ENCODE data around the gene NUP133. TPM values are rescaled to one million over a fixed set of nuclear protein-coding genes. Genes with fewer than 3 reads are reported as not detected.
"Not testable (repeated sequence)": the region's sequence is repeated elsewhere in the genome, so short reads cannot be mapped to it uniquely, and the experiment has no call there.

The NUP133 gene
- total RNA-seq, 4 donors from 2014 or later, result 26.6 to 58.1 (median 38.8) TPM

DNA sequence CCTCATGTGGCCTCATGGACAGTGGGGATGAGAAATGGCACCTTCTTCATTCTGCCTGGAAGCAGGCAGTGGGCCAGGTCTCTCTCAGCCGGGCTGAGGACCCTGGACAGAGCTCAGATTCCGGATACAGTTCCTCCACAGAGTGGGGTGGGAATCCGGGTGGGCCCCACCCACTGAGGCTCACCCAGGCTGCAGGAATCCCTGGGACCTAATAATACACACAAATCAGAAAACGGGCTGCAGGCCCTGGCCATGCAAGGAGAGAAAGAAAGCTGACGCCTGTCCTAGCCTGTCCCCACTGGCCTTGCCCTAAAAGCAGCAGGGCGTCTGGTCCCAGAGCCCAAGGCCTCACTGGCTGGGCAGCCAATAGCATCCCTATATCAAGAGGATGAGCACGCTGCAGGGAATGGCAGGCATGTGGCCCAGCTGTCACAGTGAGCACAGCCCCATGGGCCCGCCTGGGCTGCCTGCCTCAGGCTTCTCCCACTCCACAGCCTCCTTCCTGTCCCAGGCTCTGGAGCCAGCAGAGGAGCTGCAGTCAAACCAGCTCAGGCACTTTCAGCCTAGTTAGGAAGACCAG is 99.6 kb downstream of the NUP133 start:
- no peaks in the 10 kb centered on the region for H3K9me3 ChIP-seq
- TF ChIP-seq EP300 (IDR thresholded peaks at IDR 0.05), result no peak
- no peak for TF ChIP-seq POLR2A (IDR thresholded peaks at IDR 0.05)
- TF ChIP-seq, protein P1, sequence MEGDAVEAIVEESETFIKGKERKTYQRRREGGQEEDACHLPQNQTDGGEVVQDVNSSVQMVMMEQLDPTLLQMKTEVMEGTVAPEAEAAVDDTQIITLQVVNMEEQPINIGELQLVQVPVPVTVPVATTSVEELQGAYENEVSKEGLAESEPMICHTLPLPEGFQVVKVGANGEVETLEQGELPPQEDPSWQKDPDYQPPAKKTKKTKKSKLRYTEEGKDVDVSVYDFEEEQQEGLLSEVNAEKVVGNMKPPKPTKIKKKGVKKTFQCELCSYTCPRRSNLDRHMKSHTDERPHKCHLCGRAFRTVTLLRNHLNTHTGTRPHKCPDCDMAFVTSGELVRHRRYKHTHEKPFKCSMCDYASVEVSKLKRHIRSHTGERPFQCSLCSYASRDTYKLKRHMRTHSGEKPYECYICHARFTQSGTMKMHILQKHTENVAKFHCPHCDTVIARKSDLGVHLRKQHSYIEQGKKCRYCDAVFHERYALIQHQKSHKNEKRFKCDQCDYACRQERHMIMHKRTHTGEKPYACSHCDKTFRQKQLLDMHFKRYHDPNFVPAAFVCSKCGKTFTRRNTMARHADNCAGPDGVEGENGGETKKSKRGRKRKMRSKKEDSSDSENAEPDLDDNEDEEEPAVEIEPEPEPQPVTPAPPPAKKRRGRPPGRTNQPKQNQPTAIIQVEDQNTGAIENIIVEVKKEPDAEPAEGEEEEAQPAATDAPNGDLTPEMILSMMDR (IDR thresholded peaks at IDR 0.05), result no peak
- no peak for TF ChIP-seq POLR2AphosphoS5 (IDR thresholded peaks at IDR 0.05)
- H3K4me3 ChIP-seq, result no peak overlapping the region
- WGBS, result 60% methylated on average over 2 of the region's 8 CpGs
- DNase-seq (ENCODE audit: low spot score in 2 of 2), result no peak
- peaks cover 65% of the 10 kb centered on the region for H3K27me3 ChIP-seq
- peaks cover 46% of the 10 kb centered on the region for H3K4me1 ChIP-seq
- no peaks in the 10 kb centered on the region for H3K36me3 ChIP-seq
- H3K27ac ChIP-seq, result no peak overlapping the region

- TF ChIP-seq EP300 (IDR thresholded peaks at IDR 0.05), result no peak
- TF ChIP-seq POLR2A (IDR thresholded peaks at IDR 0.05), result no peak
- TF ChIP-seq POLR2AphosphoS5 (IDR thresholded peaks at IDR 0.05), result no peak
- Histone ChIP-seq H3K9me3 (no peaks in the 10 kb centered on the region), H3K27me3 (peaks cover 70% of the 10 kb centered on the region), H3K4me3 (peak overlapping the region; percentile 43), H3K27ac (no peak overlapping the region), H3K4me1 (peaks cover 46% of the 10 kb centered on the region), H3K36me3 (no peaks in the 10 kb centered on the region)
- WGBS, result 9% methylated on average over 56 of the region's 68 CpGs
- DNase-seq (ENCODE audit: low spot score in 2 of 2), result no peak
Measured at GRCh38 chr1:229407206-229408026, 100.7 kb downstream of the NUP133 start.

- DNase-seq (ENCODE audit: low spot score in 2 of 2), result no peak
- no peaks in the 10 kb centered on the region for H3K36me3 ChIP-seq
- 50% methylated on average over 10 of the region's 10 CpGs for WGBS
- H3K4me1 ChIP-seq, result peaks cover 46% of the 10 kb centered on the region
- peak overlapping the region; percentile 43 for H3K4me3 ChIP-seq
- peaks cover 70% of the 10 kb centered on the region for H3K27me3 ChIP-seq
- no peaks in the 10 kb centered on the region for H3K9me3 ChIP-seq
- no peak overlapping the region for H3K27ac ChIP-seq
- TF ChIP-seq EP300 (IDR thresholded peaks at IDR 0.05) (no peak), POLR2A (IDR thresholded peaks at IDR 0.05) (no peak), POLR2AphosphoS5 (IDR thresholded peaks at IDR 0.05) (no peak)
- TF ChIP-seq, protein P1 (IDR thresholded peaks at IDR 0.05), result no peak
Measured at GRCh38 chr1:229406798-229407197, 101.3 kb downstream of the NUP133 start.

DNA sequence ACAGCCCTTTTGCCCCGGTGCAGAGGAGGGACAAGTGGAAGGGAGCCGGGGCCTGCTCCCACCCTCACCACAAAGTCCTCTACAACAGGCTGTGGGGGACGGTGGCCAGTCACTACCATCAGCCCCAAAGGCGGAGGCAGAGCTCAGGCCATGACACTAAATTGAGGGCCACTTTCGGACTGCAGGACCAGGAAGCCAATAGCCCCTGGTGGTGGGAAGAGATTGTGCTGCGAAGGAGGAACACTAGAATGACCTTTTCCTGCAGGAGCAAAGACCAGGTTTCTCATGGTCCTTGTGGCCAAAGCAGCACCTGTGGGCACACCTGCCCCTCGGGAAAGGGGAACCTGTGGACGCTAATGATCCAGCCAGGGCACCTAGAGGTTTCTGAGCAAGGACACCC is 104.6 kb downstream of the NUP133 start:
- no peak for DNase-seq (ENCODE audit: low spot score in 2 of 2)
- WGBS, result 87% methylated on average over 5 of the region's 8 CpGs

GRCh38 chr1:229402993-229403392 is 105.1 kb downstream of the NUP133 start:
- peaks cover 64% of the 10 kb centered on the region for H3K27me3 ChIP-seq
- no peaks in the 10 kb centered on the region for H3K9me3 ChIP-seq
- H3K27ac ChIP-seq, result no peak overlapping the region
- peaks cover 10% of the 10 kb centered on the region for H3K4me1 ChIP-seq
- DNase-seq (ENCODE audit: low spot score in 2 of 2), result no peak
- H3K36me3 ChIP-seq, result no peaks in the 10 kb centered on the region
- WGBS, result 72% methylated on average over 5 of the region's 6 CpGs
- TF ChIP-seq POLR2A (IDR thresholded peaks at IDR 0.05) (no peak), POLR2AphosphoS5 (IDR thresholded peaks at IDR 0.05) (no peak), EP300 (IDR thresholded peaks at IDR 0.05) (no peak)
- TF ChIP-seq, protein P1 (IDR thresholded peaks at IDR 0.05), result no peak
- H3K4me3 ChIP-seq, result no peak overlapping the region

More for the DNA sequence above, 104.6 kb downstream of the NUP133 start:
- H3K27ac ChIP-seq, result no peak overlapping the region
- no peaks in the 10 kb centered on the region for H3K9me3 ChIP-seq
- no peaks in the 10 kb centered on the region for H3K36me3 ChIP-seq
- no peak for TF ChIP-seq POLR2A (IDR thresholded peaks at IDR 0.05)
- TF ChIP-seq, protein P1 (IDR thresholded peaks at IDR 0.05), result no peak
- TF ChIP-seq EP300 (IDR thresholded peaks at IDR 0.05), result no peak
- TF ChIP-seq POLR2AphosphoS5 (IDR thresholded peaks at IDR 0.05), result no peak
- H3K27me3 ChIP-seq, result peaks cover 70% of the 10 kb centered on the region
- peaks cover 16% of the 10 kb centered on the region for H3K4me1 ChIP-seq
- no peak overlapping the region for H3K4me3 ChIP-seq

GRCh38 chr1:229402329-229402728 is 105.8 kb downstream of the NUP133 start:
- H3K9me3 ChIP-seq; H3K27ac ChIP-seq; H3K4me3 ChIP-seq; H3K4me1 ChIP-seq; DNase-seq (ENCODE audit: low spot score in 2 of 2); H3K36me3 ChIP-seq: not testable (repeated sequence)
- H3K27me3 ChIP-seq, result peaks cover 57% of the 10 kb centered on the region
- WGBS, result 91% methylated on average over 4 of the region's 4 CpGs
